SJSA1 (cell line): ENCODE results near the gene CNDP1. TPM values are rescaled to one million over a fixed set of nuclear protein-coding genes. Genes with fewer than 3 reads are reported as not detected.

Experiments used
- DNase-seq, 2 experiments: peaks; one replicate each; pipeline ENCODE4 v3.0.0-alpha.2; 2015 to 2020; ENCODE audit warnings: low spot score in 2 of 2, low read depth in 1 of 2
- H3K27ac ChIP-seq: fragments of 250-450 bp; sonication (Bioruptor Pico); 2 replicates; pipeline ENCODE4 v1.5.1; 2020; ENCODE audit warnings: mild to moderate bottlenecking, moderate library complexity
- H3K27me3 ChIP-seq: fragments of 250-450 bp; sonication (Bioruptor Pico); replicated peaks from 2 replicates; pipeline ENCODE4 v1.5.1; 2020; ENCODE audit warnings: mild to moderate bottlenecking, moderate library complexity
- H3K36me3 ChIP-seq: fragments of 250-450 bp; sonication (Bioruptor Pico); 2 replicates; pipeline ENCODE4 v1.5.1; 2020; ENCODE audit warnings: mild to moderate bottlenecking
- H3K4me1 ChIP-seq: fragments of 250-450 bp; sonication (Bioruptor Pico); replicated peaks from 2 replicates; pipeline ENCODE4 v1.6.1; 2021; ENCODE audit warnings: mild to moderate bottlenecking
- H3K4me3 ChIP-seq: fragments of 250-450 bp; sonication (Bioruptor Pico); 2 replicates; pipeline ENCODE4 v1.5.1; 2020; ENCODE audit warnings: mild to moderate bottlenecking
- H3K9me3 ChIP-seq: fragments of 250-450 bp; sonication (Bioruptor Pico); replicated peaks from 2 replicates; pipeline ENCODE4 v1.5.1; 2020; ENCODE audit warnings: mild to moderate bottlenecking
- total RNA-seq: library from RNA; depleted of rRNA; stranded (reverse); fragments of >200 nt; shearing (Covaris generic); gene quantifications from 2 replicates; pipeline ENCODE4 v1.2.3, GENCODE V29; 2014

Gene CNDP1
- total RNA-seq, 1 experiment from 2014 or later: not detected

GRCh38 chr18:74609535-74609934 is 75.2 kb downstream of the CNDP1 start:
- Histone ChIP-seq H3K4me3 (no peak overlapping the region), H3K27ac (no peak overlapping the region), H3K9me3 (peaks cover 1% of the 10 kb centered on the region; the same call in 1 of the 2 replicates), H3K27me3 (no peaks in the 10 kb centered on the region), H3K4me1 (peaks cover 20% of the 10 kb centered on the region), H3K36me3 (no peaks in the 10 kb centered on the region)
- peak in 1 of 2 experiments; percentile 26 for DNase-seq

GRCh38 chr18:74610051-74610615 is 75.8 kb downstream of the CNDP1 start:
- peaks cover 6% of the 10 kb centered on the region; the same call in 1 of the 2 replicates for H3K9me3 ChIP-seq
- H3K4me3 ChIP-seq: no peak overlapping the region
- no peaks in the 10 kb centered on the region for H3K27me3 ChIP-seq
- H3K36me3 ChIP-seq: no peaks in the 10 kb centered on the region
- peaks cover 14% of the 10 kb centered on the region for H3K4me1 ChIP-seq
- H3K27ac ChIP-seq: no peak overlapping the region
- no peak for DNase-seq

- peaks cover 11% of the 10 kb centered on the region for H3K4me1 ChIP-seq
- DNase-seq: no peak
- no peaks in the 10 kb centered on the region for H3K36me3 ChIP-seq
- H3K4me3 ChIP-seq: no peak overlapping the region
- no peaks in the 10 kb centered on the region for H3K27me3 ChIP-seq
- H3K9me3 ChIP-seq: peaks cover 6% of the 10 kb centered on the region; the same call in 1 of the 2 replicates
- no peak overlapping the region for H3K27ac ChIP-seq
These were observed 76.6 kb downstream of the CNDP1 start for GRCh38 chr18:74610860-74611259.

- H3K4me1 ChIP-seq: peaks cover 11% of the 10 kb centered on the region
- no peaks in the 10 kb centered on the region for H3K27me3 ChIP-seq
- H3K36me3 ChIP-seq: no peaks in the 10 kb centered on the region
- peaks cover 6% of the 10 kb centered on the region; the same call in 1 of the 2 replicates for H3K9me3 ChIP-seq
- no peak for DNase-seq
- no peak overlapping the region for H3K27ac ChIP-seq
- no peak overlapping the region for H3K4me3 ChIP-seq
These were observed 77.5 kb downstream of the CNDP1 start for GRCh38 chr18:74611765-74612164.

- Histone ChIP-seq H3K27me3 (no peaks in the 10 kb centered on the region), H3K36me3 (no peaks in the 10 kb centered on the region), H3K9me3 (peaks cover 6% of the 10 kb centered on the region; the same call in 1 of the 2 replicates), H3K27ac (no peak overlapping the region), H3K4me1 (peaks cover 11% of the 10 kb centered on the region), H3K4me3 (no peak overlapping the region)
- DNase-seq: no peak
These were observed 79.1 kb downstream of the CNDP1 start for GRCh38 chr18:74613381-74613780.

- H3K27ac ChIP-seq: no peak overlapping the region
- no peak for DNase-seq
- no peak overlapping the region for H3K4me3 ChIP-seq
- H3K9me3 ChIP-seq: peaks cover 6% of the 10 kb centered on the region; the same call in 1 of the 2 replicates
- H3K4me1 ChIP-seq: peaks cover 11% of the 10 kb centered on the region
- no peaks in the 10 kb centered on the region for H3K27me3 ChIP-seq
- no peaks in the 10 kb centered on the region for H3K36me3 ChIP-seq
These were observed 82.2 kb downstream of the CNDP1 start for GRCh38 chr18:74616494-74616893.

- no peak for DNase-seq
- Histone ChIP-seq H3K27ac (no peak overlapping the region), H3K4me3 (no peak overlapping the region), H3K9me3 (peaks cover 6% of the 10 kb centered on the region; the same call in 1 of the 2 replicates), H3K27me3 (no peaks in the 10 kb centered on the region), H3K4me1 (peaks cover 11% of the 10 kb centered on the region), H3K36me3 (no peaks in the 10 kb centered on the region)
These were observed 83.2 kb downstream of the CNDP1 start for GRCh38 chr18:74617486-74617885.

- Histone ChIP-seq H3K9me3 (no peaks in the 10 kb centered on the region), H3K27me3 (no peaks in the 10 kb centered on the region), H3K4me3 (no peak overlapping the region), H3K4me1 (peaks cover 7% of the 10 kb centered on the region), H3K27ac (no peak overlapping the region), H3K36me3 (no peaks in the 10 kb centered on the region)
- DNase-seq: no peak
These were observed 87.8 kb downstream of the CNDP1 start for GRCh38 chr18:74622072-74622471.

- Histone ChIP-seq H3K27ac (no peak overlapping the region), H3K27me3 (no peaks in the 10 kb centered on the region), H3K4me1 (peaks cover 11% of the 10 kb centered on the region), H3K4me3 (no peak overlapping the region), H3K9me3 (no peaks in the 10 kb centered on the region), H3K36me3 (no peaks in the 10 kb centered on the region)
- peak in 1 of 2 experiments; percentile 21 for DNase-seq
These were observed 88.9 kb downstream of the CNDP1 start for GRCh38 chr18:74623047-74623816.

GRCh38 chr18:74624466-74624865 is 90.2 kb downstream of the CNDP1 start:
- Histone ChIP-seq H3K9me3 (no peaks in the 10 kb centered on the region), H3K27ac (no peak overlapping the region), H3K36me3 (no peaks in the 10 kb centered on the region), H3K27me3 (no peaks in the 10 kb centered on the region), H3K4me1 (peaks cover 11% of the 10 kb centered on the region), H3K4me3 (no peak overlapping the region)
- DNase-seq: no peak

- Histone ChIP-seq H3K36me3 (no peaks in the 10 kb centered on the region), H3K4me3 (no peak overlapping the region), H3K27ac (no peak overlapping the region), H3K4me1 (peaks cover 11% of the 10 kb centered on the region), H3K9me3 (no peaks in the 10 kb centered on the region), H3K27me3 (no peaks in the 10 kb centered on the region)
- DNase-seq: no peak
These were observed 90.9 kb downstream of the CNDP1 start for GRCh38 chr18:74625157-74625556.

- H3K9me3 ChIP-seq: no peaks in the 10 kb centered on the region
- H3K4me1 ChIP-seq: peaks cover 18% of the 10 kb centered on the region
- H3K4me3 ChIP-seq: no peak overlapping the region
- no peak for DNase-seq
- H3K36me3 ChIP-seq: no peaks in the 10 kb centered on the region; the same call in 1 of the 2 replicates
- H3K27me3 ChIP-seq: no peaks in the 10 kb centered on the region
- no peak overlapping the region for H3K27ac ChIP-seq
These were observed 92.0 kb downstream of the CNDP1 start for GRCh38 chr18:74626049-74626874.

GRCh38 chr18:74630804-74631203 is 96.5 kb downstream of the CNDP1 start:
- Histone ChIP-seq H3K4me1 (peaks cover 32% of the 10 kb centered on the region), H3K36me3 (peaks cover 38% of the 10 kb centered on the region), H3K9me3 (no peaks in the 10 kb centered on the region), H3K4me3 (no peak overlapping the region), H3K27me3 (no peaks in the 10 kb centered on the region), H3K27ac (no peak overlapping the region)
- no peak for DNase-seq

- Histone ChIP-seq H3K27ac (peak overlapping the region; percentile 13; the same call in 1 of the 2 replicates), H3K9me3 (no peaks in the 10 kb centered on the region), H3K4me3 (no peak overlapping the region), H3K36me3 (peaks cover 38% of the 10 kb centered on the region), H3K4me1 (peaks cover 32% of the 10 kb centered on the region), H3K27me3 (no peaks in the 10 kb centered on the region)
- no peak for DNase-seq
These were observed 96.9 kb downstream of the CNDP1 start for GRCh38 chr18:74631212-74631611.
